HG02763 (cell line): ENCODE data around the gene PTAR1.
"Not testable (repeated sequence)": the region's sequence is repeated elsewhere in the genome, so short reads cannot be mapped to it uniquely, and the experiment has no call there.

Source experiments
- ATAC-seq: cut with Tn5 transposase; IDR thresholded peaks from one replicate; pipeline ENCODE4 v1.9.1; 2021; ENCODE audit warnings: mild to moderate bottlenecking, moderate library complexity; ENCODE audit not compliant: unreplicated experiment

PTAR1 gene

GRCh38 chr9:69759421-69760277 lies at the start of gene PTAR1:
Gene PTAR1 (minus strand): TSS chr9:69760011. CDS start chr9:69759938, 73 bp downstream.
- ATAC-seq: peak; percentile 88

GRCh38 chr9:69809304-69809863 lies 49.6 kb upstream of the PTAR1 start:
- ATAC-seq: no peak

GRCh38 chr9:69806627-69807026 lies 46.8 kb upstream of the PTAR1 start:
- no peak for ATAC-seq

GRCh38 chr9:69805962-69806515 lies 46.2 kb upstream of the PTAR1 start:
- no peak for ATAC-seq

GRCh38 chr9:69801989-69802388 lies 42.2 kb upstream of the PTAR1 start:
- ATAC-seq: no peak

- not testable (repeated sequence) for ATAC-seq
These were observed 40.2 kb upstream of the PTAR1 start for GRCh38 chr9:69800027-69800426.

- not testable (repeated sequence) for ATAC-seq
These were observed 39.7 kb upstream of the PTAR1 start for GRCh38 chr9:69799521-69799920.

- ATAC-seq: no peak
These were observed 38.9 kb upstream of the PTAR1 start for GRCh38 chr9:69798744-69799143.

- no peak for ATAC-seq
These were observed 37.9 kb upstream of the PTAR1 start for GRCh38 chr9:69797675-69798074.

- no peak for ATAC-seq
These were observed 34.5 kb upstream of the PTAR1 start for GRCh38 chr9:69794356-69794755.

GRCh38 chr9:69785757-69786156 lies 25.9 kb upstream of the PTAR1 start:
- no peak for ATAC-seq

GRCh38 chr9:69773258-69773657 lies 13.4 kb upstream of the PTAR1 start:
- ATAC-seq: no peak

- no peak for ATAC-seq
These were observed 12.1 kb upstream of the PTAR1 start for GRCh38 chr9:69771775-69772418.

GRCh38 chr9:69768716-69769115 lies 8.9 kb upstream of the PTAR1 start:
- ATAC-seq: no peak

- no peak for ATAC-seq
These were observed 8.3 kb upstream of the PTAR1 start for GRCh38 chr9:69768101-69768500.

GRCh38 chr9:69763862-69764261 lies 4.1 kb upstream of the PTAR1 start:
- not testable (repeated sequence) for ATAC-seq

- ATAC-seq: no peak
These were observed 2.7 kb upstream of the PTAR1 start for GRCh38 chr9:69762527-69762926.

GRCh38 chr9:69760278-69760610 lies 433 bp upstream of the PTAR1 start:
- peak; percentile 2 for ATAC-seq

- no peak for ATAC-seq
These were observed 790 bp downstream of the PTAR1 start for GRCh38 chr9:69759021-69759420.

GRCh38 chr9:69757996-69758675 lies 1.7 kb downstream of the PTAR1 start:
- no peak for ATAC-seq

- ATAC-seq: no peak
These were observed 4.6 kb downstream of the PTAR1 start for GRCh38 chr9:69755205-69755604.
